GM12865 (cell line): ENCODE results near the gene EFR3B.

ENCODE experiments used
- DNase-seq: peaks from one replicate; pipeline ENCODE4 v3.0.0; 2010; ENCODE audit warnings: low read depth
- H3K4me3 ChIP-seq: 2 replicates; pipeline ENCODE4 v1.5.1; 2011; ENCODE audit warnings: mild to moderate bottlenecking, low read depth, low read length, control low read depth
- TF ChIP-seq, protein P1 (sequence below): IDR thresholded peaks from 2 replicates; pipeline ENCODE4 v1.5.1; 2011; ENCODE audit warnings: low read length, control low read depth, low read depth, inconsistent platforms; ENCODE audit not compliant: insufficient read depth; ENCODE audit errors: missing control alignments

The EFR3B gene

DNA sequence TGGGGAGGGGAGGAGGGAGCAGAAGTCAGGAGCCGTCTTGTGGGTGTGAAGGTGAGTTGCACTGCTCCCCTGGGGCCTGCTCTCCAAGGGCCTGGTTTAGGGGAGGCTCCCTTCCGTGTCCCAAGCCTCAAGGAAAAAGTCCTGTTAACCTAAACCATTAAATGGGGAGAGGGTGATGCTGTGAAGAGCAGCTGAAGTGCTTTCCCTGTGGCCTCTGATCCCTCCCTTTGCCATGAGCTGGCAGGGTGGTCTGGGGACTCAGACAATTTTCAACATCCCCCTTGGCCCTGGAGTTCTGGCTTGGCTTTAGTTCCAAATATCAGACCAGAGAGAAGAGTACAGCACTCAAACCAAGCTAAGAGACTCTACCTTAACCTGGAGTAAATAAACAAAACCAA, 127.2 kb downstream of the EFR3B start:
- no peak overlapping the region for H3K4me3 ChIP-seq
- TF ChIP-seq, protein P1, sequence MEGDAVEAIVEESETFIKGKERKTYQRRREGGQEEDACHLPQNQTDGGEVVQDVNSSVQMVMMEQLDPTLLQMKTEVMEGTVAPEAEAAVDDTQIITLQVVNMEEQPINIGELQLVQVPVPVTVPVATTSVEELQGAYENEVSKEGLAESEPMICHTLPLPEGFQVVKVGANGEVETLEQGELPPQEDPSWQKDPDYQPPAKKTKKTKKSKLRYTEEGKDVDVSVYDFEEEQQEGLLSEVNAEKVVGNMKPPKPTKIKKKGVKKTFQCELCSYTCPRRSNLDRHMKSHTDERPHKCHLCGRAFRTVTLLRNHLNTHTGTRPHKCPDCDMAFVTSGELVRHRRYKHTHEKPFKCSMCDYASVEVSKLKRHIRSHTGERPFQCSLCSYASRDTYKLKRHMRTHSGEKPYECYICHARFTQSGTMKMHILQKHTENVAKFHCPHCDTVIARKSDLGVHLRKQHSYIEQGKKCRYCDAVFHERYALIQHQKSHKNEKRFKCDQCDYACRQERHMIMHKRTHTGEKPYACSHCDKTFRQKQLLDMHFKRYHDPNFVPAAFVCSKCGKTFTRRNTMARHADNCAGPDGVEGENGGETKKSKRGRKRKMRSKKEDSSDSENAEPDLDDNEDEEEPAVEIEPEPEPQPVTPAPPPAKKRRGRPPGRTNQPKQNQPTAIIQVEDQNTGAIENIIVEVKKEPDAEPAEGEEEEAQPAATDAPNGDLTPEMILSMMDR: no peak

DNA sequence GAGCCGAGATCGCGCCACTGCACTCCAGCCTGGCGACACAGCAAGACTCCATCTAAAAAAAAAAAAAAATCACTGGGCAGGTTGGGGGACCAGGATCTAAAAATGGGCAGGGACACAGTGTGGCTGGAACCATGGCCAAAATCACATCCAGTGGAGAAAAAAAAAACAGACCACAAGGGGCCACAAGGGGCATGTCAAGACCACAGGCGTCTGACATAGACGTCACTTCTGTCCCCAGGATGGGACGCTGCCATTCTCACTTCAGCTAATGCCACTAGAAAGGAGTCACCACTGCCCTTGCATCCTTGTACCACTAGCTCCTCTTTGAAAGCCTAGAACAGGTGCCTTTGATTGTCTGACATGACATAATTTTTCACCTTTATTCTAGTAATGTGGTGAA, 129.0 kb downstream of the EFR3B start:
- TF ChIP-seq, protein P1: no peak
- no peak overlapping the region for H3K4me3 ChIP-seq
- DNase-seq: no peak

More for the DNA sequence above, 127.2 kb downstream of the EFR3B start:
- DNase-seq: no peak

GRCh38 chr2:25173719-25174118, 131.8 kb downstream of the EFR3B start:
- TF ChIP-seq, protein P1: no peak
- no peak overlapping the region for H3K4me3 ChIP-seq

GRCh38 chr2:25174192-25174861, 132.5 kb downstream of the EFR3B start:
- TF ChIP-seq, protein P1: no peak
- H3K4me3 ChIP-seq: no peak overlapping the region
- DNase-seq: no peak

More at GRCh38 chr2:25173719-25174118, 131.8 kb downstream of the EFR3B start:
- no peak for DNase-seq

DNA sequence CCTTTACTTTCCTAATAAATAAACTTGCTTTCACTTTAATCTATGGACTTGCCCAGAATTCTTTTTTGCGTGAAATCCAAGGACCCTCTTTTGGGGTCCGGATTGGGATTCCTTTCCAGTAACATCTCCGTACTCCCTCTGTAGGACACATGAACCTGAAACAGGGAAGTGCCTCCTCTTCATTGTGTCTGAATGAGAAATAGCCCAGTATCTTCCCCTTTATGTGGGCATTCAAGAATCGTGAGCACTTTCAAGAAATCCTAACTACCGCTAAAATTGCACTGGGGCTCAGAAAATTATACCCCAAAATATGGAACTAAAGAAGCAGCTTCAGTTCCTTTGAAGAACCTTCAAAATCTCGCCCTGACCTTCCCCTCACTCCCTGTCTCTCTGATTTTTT, 134.3 kb downstream of the EFR3B start:
- DNase-seq: no peak
- TF ChIP-seq, protein P1: no peak

GRCh38 chr2:25176541-25177181, 134.8 kb downstream of the EFR3B start:
- DNase-seq: no peak
- no peak overlapping the region for H3K4me3 ChIP-seq
- TF ChIP-seq, protein P1: no peak

More for the DNA sequence above, 134.3 kb downstream of the EFR3B start:
- H3K4me3 ChIP-seq: no peak overlapping the region
